Activated effector memory CD4-positive, alpha-beta T cell treated with anti-CD3 and anti-CD28 coated beads, Interleukin-2, amount 50 U/mL, for 16 hours (primary cell): ENCODE data around the gene SPATA20.
A peak's percentile ranks its signal among the peaks of the same experiment; 100 is the strongest.

Experiments
- DNase-seq: peaks from one replicate; pipeline ENCODE4 v3.0.0-alpha.2; 2020

SPATA20 gene

DNA sequence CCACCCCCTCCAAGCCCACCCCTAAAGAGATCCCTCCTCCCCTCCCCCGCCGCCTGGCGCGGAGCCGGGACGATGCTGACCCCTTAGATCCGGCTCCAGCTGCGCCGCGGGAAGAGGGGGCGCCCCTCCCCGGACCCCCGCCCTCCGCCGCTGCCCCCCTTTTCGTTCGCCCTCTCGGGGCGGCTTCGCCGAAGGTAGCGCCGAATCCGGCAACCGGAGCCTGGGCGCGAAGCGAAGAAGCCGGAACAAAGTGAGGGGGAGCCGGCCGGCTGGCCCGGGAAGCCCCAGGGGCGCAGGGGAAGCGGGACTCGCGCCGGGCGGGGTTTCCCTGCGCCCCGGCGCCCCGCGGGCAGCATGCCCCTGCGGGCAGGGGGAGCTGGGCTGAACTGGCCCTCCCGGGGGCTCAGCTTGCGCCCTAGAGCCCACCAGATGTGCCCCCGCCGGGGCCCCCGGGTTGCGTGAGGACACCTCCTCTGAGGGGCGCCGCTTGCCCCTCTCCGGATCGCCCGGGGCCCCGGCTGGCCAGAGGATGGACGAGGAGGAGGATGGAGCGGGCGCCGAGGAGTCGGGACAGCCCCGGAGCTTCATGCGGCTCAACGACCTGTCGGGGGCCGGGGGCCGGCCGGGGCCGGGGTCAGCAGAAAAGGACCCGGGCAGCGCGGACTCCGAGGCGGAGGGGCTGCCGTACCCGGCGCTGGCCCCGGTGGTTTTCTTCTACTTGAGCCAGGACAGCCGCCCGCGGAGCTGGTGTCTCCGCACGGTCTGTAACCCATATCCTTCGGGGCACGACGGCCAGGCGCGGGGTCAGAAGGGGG, 14.2 kb downstream of the SPATA20 start:
- peak; percentile 70 for DNase-seq

GRCh38 chr17:50561746-50562141, 14.8 kb downstream of the SPATA20 start:
- DNase-seq = no peak

DNA sequence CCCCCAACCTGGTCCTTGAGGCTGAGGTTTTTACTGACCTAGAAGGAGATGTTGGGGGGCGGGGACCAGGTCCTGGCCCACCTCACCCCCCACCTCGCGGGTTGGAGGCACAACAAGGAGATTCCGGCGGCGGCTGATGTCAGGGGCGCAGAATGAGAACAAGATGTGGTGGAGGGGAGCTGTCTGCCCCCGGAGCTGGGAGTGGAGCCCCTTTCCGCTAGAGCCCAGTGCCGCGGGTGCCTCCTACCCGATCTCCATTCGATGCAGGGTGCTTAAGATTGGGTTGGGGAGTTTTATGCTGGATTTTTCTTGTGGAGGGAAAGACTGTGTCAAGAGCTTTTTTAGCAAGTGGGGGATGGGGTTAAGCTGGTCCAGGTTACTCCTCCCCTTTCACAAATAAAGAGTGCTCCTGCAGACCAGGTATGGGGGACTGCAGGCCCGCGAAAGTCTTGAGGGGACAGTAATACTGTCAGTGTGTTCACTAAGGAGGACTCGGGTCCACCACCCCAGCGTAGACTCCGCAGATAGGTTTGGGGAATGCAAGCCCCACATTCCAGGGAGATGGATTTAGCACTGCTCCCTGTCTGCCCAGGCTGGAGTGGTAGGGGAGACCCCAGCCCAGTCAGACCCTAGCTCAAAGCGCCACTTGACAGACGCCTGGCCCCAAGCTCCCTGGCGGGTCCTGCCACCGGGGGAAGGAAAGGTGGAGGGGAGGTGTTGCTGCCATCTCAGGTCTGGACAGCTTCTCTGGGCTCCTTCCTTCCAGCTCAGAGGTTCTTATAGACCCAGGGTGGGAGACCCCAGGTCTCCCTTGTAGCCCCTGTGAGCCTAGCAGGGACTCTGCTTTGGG, 15.5 kb downstream of the SPATA20 start:
- peak; percentile 64 for DNase-seq

DNA sequence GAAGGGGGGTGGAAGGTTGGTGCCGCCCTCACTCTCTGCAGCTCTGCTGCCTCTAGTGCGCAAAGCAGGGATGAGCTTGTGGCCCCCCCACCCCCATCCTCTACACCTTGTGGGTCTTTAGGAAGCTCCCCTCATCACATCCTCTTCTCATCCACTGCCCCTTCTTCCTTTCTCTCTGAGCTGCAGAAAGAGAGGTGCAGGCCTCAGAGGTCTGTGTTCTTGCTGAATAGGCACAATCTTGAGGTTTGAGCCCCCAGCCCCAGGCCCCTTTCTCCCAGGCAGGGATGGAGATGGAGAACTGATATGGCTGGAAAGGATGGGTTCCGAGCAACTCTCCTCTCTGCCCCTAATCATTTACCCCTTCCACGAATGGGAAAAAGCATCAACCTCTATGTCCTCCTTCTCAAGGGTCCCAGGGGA, 16.1 kb downstream of the SPATA20 start:
- DNase-seq = no peak

- no peak for DNase-seq
These were observed 17.9 kb downstream of the SPATA20 start for GRCh38 chr17:50564916-50565315.

DNA sequence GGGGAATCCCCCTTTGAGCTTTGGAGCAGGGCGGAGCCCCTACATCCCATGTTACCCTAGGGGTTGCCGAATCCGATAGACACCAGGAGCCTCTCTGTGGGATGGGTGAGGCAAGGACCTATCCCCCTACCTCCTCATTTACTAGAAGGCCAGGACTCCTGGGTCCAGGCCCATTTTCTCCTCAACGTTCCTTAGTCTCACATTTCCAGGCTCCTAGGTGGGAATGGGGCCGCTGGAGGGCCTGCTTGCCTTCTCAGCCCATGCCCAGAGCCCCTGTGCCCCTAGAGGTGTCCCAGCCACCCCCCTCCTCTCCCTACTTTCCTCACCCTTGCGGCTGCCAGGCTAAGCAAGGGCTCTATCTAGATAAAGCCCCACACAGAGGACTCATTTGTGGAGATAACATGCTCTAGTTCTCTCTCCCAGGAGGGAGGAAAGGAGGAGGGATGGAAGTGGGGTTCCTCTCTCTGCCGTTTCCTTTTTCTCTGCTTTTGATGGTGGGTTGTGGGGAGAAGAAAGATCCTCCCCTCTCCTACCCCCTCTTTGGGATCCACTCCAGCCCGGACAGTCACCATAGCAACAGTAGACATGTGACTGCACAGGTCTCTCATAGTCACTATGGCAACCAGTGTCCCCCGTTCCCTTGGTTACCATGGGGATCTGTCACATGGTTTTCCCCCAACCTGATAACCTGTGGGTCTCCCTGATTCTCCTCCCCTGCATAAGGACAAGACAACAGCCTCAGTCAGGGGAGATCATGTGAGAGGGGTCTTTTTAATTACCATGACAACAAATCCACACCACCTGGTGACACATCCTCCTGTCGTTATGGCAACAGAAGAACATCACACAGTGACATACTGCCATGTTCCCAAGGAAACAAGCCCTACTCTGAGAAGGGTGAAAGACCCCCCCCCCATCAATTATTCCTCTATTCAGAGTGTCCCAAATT, 18.7 kb downstream of the SPATA20 start:
- DNase-seq = no peak

DNA sequence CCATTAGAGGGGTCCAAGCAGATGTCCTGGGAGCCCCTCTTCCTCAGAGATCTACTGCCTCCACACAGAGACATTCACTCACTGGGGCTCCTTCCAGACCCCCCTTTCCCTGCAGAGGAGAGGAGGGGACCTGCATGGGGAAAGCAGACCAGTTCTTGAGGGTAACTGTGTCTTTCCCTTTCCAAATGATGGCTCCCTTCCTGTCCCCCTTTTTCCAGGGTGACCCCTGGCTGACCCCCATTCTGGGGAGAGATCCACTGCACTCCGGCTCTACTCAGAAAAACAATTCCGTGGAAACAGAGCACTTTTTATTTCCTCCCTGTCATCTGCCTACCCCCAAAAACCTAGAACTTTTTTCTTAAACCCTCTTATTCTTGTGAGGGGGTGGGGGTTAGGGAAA, 19.9 kb downstream of the SPATA20 start:
- no peak for DNase-seq

DNA sequence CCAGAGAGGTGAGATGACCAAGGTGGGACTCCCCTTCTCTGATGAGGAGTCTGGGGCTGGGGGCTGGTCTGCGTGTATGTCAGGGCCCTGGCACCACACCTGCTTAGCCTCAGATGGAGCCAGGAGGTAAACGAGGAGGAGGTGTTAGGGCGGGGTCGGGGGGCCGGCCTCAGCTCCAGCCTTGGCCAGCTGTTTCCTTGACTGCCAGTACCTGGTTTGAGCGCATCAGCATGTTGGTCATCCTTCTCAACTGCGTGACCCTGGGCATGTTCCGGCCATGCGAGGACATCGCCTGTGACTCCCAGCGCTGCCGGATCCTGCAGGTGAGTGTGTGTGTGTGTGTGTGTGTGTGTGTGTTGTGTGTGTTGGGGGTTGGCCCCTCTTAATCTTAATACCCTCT, 21.7 kb downstream of the SPATA20 start:
- no peak for DNase-seq

DNA sequence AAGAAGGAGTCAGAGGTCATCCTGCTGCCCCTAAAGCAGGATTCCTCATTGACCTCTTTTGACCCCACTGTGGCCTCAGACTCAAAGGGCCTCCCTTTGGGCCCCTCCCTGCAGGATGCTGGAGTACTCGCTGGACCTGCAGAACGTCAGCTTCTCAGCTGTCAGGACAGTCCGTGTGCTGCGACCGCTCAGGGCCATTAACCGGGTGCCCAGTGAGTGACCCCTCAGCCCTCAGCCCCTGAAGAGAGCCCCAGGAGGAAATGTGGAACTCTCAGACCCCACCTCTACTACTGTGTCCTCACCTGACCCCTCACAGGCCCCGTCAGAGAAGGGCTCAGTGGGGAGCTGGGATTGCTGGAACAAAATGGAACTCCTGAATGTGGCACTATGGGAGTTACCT, 22.6 kb downstream of the SPATA20 start:
- no peak for DNase-seq

- no peak for DNase-seq
These were observed 23.1 kb downstream of the SPATA20 start for GRCh38 chr17:50570032-50570431.

DNA sequence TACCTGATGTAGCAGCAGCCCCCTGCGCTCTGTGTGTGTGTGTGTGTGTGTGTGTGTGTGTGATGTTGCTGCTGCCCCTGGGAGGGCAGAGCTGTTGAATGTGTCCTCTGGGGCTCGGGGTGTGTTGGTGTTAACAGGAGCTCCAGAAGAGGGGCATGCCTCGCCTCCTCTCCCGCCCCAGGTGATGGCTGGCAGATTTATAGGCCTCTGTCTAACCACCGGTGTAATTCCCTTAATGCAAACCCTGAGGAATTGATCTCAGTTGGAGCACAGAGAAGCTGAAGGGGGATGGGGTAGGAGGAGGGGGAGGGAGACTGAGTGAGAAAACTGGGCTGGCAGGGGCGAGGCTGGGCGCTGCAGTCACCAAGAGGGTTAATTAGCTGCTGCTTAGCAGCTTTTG, 23.6 kb downstream of the SPATA20 start:
- DNase-seq = no peak

- DNase-seq = no peak
These were observed 24.7 kb downstream of the SPATA20 start for GRCh38 chr17:50571681-50572080.

DNA sequence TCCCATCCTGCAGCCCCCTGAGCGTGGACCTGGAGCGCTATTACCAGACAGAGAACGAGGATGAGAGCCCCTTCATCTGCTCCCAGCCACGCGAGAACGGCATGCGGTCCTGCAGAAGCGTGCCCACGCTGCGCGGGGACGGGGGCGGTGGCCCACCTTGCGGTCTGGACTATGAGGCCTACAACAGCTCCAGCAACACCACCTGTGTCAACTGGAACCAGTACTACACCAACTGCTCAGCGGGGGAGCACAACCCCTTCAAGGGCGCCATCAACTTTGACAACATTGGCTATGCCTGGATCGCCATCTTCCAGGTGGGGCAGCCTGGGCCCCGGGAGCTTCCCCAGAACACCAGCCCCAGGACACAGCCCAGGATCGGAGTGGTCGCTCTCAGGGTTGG, 25.6 kb downstream of the SPATA20 start:
- DNase-seq = no peak

DNA sequence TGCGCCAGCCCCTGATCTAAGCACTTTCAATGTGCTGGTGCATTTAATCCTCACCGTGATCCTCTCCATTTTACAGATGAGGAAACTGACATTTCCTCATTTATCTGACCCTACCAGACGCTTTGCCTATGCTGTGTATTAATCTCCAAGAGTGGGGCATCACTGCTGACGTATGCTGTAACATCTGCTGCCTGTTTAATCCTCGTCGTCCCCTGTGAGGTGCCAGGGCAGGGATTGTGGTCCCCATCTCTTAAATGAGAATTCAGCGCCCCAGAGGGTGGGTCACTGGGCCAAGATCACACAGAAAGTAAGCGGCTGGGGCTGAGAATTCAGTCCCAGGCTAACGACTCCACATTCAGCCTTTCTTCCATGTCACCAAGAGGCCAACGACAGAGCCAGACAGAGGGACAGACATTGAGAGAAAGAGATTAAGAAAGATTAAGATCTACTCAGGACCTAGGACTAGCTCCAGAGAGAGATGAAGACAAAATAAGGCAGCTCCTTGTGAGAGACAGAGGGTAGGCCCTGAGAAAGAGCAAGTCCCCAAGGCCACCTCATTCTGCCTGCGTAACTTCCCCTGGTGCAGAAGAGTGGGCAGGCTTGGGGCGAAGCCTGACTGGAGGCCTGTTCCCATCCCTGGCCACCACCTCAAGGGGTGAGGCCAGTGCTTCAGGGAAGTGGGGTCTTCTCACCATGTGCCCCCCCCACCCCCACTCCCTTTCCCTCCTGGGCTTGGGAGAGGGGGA, 27.1 kb downstream of the SPATA20 start:
- DNase-seq = no peak

DNA sequence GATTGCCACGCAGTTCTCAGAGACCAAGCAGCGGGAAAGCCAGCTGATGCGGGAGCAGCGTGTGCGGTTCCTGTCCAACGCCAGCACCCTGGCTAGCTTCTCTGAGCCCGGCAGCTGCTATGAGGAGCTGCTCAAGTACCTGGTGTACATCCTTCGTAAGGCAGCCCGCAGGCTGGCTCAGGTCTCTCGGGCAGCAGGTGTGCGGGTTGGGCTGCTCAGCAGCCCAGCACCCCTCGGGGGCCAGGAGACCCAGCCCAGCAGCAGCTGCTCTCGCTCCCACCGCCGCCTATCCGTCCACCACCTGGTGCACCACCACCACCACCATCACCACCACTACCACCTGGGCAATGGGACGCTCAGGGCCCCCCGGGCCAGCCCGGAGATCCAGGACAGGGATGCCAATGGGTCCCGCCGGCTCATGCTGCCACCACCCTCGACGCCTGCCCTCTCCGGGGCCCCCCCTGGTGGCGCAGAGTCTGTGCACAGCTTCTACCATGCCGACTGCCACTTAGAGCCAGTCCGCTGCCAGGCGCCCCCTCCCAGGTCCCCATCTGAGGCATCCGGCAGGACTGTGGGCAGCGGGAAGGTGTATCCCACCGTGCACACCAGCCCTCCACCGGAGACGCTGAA, 28.7 kb downstream of the SPATA20 start:
- DNase-seq = no peak

DNA sequence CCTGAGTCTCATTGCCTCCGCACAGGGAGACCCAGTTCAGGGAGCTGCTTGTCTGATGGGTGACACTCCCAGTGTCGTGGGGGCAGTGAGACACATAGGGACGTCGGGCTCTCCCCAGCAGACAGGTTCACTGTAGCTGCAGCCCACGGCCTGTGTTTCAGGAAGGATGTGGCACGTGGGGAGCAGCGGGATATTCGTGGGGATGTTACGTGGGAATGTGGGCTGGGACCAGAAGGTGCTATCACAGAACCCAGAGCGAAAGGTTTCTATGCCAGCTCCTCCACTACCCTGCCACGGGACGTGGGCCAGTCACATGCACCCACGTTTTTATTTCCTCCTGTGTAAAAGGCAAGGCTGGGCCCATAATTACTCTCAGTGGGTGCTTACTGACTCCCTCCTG, 29.9 kb downstream of the SPATA20 start:
- DNase-seq = no peak

GRCh38 chr17:50577451-50577954, 30.5 kb downstream of the SPATA20 start:
- no peak for DNase-seq

DNA sequence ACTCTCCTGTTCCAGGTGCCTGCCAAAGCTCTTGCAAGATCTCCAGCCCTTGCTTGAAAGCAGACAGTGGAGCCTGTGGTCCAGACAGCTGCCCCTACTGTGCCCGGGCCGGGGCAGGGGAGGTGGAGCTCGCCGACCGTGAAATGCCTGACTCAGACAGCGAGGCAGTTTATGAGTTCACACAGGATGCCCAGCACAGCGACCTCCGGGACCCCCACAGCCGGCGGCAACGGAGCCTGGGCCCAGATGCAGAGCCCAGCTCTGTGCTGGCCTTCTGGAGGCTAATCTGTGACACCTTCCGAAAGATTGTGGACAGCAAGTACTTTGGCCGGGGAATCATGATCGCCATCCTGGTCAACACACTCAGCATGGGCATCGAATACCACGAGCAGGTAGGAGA, 31.2 kb downstream of the SPATA20 start:
- no peak for DNase-seq

DNA sequence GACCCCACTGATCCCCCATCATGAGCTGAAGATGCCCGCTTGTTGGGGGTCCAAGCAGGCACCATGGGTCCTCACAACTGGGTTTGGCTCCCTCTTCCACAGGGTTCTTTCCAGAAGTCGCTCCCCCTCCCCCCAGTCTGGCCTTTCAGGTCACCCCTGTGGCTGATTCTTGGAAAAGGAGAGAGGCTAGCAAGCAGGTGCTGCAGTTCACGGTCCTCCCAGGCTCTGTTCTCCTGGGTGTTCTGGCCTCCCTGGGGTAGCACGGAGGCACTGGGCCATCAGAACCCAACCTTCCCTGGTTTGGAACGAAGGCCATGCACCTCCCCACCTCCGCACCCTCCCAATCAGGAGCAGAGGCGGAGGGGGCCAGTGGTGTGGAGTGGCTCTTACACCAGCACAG, 32.4 kb downstream of the SPATA20 start:
- DNase-seq = no peak

- no peak for DNase-seq
These were observed 33.7 kb downstream of the SPATA20 start for GRCh38 chr17:50580646-50581045.

GRCh38 chr17:50581316-50581715, 34.3 kb downstream of the SPATA20 start:
- DNase-seq = no peak

- DNase-seq = no peak
These were observed 35.8 kb downstream of the SPATA20 start for GRCh38 chr17:50582741-50583140.
